ENCODE results near the gene MAVS. TPM values are rescaled to one million over a fixed set of nuclear protein-coding genes. Genes with fewer than 3 reads are reported as not detected.
"Not testable (repeated sequence)": the region's sequence is repeated elsewhere in the genome, so short reads cannot be mapped to it uniquely, and the experiment has no call there.

The MAVS gene
- total RNA-seq, 4 donors from 2014 or later = 70.3 to 104 (median 81.8) TPM

- Histone ChIP-seq H3K9me3 (no peaks in the 10 kb centered on the region), H3K4me1 (peaks cover 20 to 95% (median 56%) of the 10 kb centered on the region in 4 donors), H3K36me3 (no peaks in the 10 kb centered on the region), H3K27me3 (no peaks in the 10 kb centered on the region), H3K4me3 (no peak overlapping the region), H3K27ac (no peak overlapping the region)
- 65 to 85% methylated on average over 5 of the region's 5 CpGs for WGBS, 2 donors (ENCODE audit: low coverage in 1 of 2)
- intact Hi-C loops (cut with DNase I; ENCODE audit: low total_unique reads) = no loop called here
- no peak for TF ChIP-seq EP300 (IDR thresholded peaks at IDR 0.05; ENCODE audit: low read depth)
- TF ChIP-seq POLR2AphosphoS5 (IDR thresholded peaks at IDR 0.05) = no peak
- TF ChIP-seq POLR2A (IDR thresholded peaks at IDR 0.05) = no peak
- TF ChIP-seq, protein P1, sequence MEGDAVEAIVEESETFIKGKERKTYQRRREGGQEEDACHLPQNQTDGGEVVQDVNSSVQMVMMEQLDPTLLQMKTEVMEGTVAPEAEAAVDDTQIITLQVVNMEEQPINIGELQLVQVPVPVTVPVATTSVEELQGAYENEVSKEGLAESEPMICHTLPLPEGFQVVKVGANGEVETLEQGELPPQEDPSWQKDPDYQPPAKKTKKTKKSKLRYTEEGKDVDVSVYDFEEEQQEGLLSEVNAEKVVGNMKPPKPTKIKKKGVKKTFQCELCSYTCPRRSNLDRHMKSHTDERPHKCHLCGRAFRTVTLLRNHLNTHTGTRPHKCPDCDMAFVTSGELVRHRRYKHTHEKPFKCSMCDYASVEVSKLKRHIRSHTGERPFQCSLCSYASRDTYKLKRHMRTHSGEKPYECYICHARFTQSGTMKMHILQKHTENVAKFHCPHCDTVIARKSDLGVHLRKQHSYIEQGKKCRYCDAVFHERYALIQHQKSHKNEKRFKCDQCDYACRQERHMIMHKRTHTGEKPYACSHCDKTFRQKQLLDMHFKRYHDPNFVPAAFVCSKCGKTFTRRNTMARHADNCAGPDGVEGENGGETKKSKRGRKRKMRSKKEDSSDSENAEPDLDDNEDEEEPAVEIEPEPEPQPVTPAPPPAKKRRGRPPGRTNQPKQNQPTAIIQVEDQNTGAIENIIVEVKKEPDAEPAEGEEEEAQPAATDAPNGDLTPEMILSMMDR (IDR thresholded peaks at IDR 0.05) = no peak
- in situ Hi-C loops (cut with MboI; ENCODE audit: low pct_ligation_motif_present in 1 of 4, low pct_unique_long_range_greater_than_20kb in 1 of 4, low sequenced_read_pairs in 3 of 4) = loop anchor here in 2 of 4 donors (25.0 kb wide), 1 partner anchor 193 kb away; no protein-coding TSS in a partner anchor
- DNase-seq = no peak
Observed at GRCh38 chr20:3894796-3895195, 48.2 kb downstream of the MAVS start.

DNA sequence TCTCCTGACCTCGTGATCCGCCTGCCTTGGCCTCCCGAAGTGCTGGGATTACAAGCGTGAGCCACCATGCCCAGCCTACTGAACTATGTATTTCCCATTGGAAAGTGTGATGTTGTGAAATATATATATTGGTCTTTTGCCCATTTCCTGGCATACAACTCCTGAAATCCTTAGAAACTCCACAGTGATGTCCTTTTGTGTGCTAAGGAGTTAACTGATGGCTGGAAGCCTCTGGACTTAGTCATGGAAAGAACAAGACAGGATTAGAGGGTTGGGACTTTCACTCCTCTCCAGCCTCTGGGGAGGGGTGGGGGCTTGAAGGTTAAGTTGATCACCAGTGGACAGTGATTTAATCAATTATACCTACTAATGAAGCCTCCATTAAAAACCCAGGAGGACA, 49.7 kb downstream of the MAVS start:
- no peaks in the 10 kb centered on the region for H3K9me3 ChIP-seq
- H3K27me3 ChIP-seq = no peaks in the 10 kb centered on the region
- H3K4me3 ChIP-seq = no peak overlapping the region
- TF ChIP-seq POLR2A (IDR thresholded peaks at IDR 0.05) = no peak
- TF ChIP-seq, protein P1 (IDR thresholded peaks at IDR 0.05) = no peak
- TF ChIP-seq POLR2AphosphoS5 (IDR thresholded peaks at IDR 0.05) = no peak
- TF ChIP-seq EP300 (IDR thresholded peaks at IDR 0.05; ENCODE audit: low read depth) = no peak
- no peaks in the 10 kb centered on the region for H3K36me3 ChIP-seq
- DNase-seq = no peak
- intact Hi-C loops (cut with DNase I; ENCODE audit: low total_unique reads) (no loop called here), in situ Hi-C loops (cut with MboI; ENCODE audit: low pct_ligation_motif_present in 1 of 4, low pct_unique_long_range_greater_than_20kb in 1 of 4, low sequenced_read_pairs in 3 of 4) (loop anchor here in 2 of 4 donors (25.0 kb wide), 1 partner anchor 191 kb away; no protein-coding TSS in a partner anchor)
- peaks cover 19 to 96% (median 58%) of the 10 kb centered on the region in 4 donors for H3K4me1 ChIP-seq
- no peak overlapping the region for H3K27ac ChIP-seq
- WGBS, 2 donors (ENCODE audit: low coverage in 1 of 2) = 98% methylated on average over 4 of the region's 4 CpGs; no CpG with 5 or more reads in 1 of the 2 donors

GRCh38 chr20:3896853-3897583, 50.4 kb downstream of the MAVS start:
- Histone ChIP-seq H3K4me3 (no peak overlapping the region), H3K9me3 (no peaks in the 10 kb centered on the region), H3K27ac (no peak overlapping the region), H3K4me1 (peaks cover 13 to 96% (median 52%) of the 10 kb centered on the region in 4 donors), H3K27me3 (no peaks in the 10 kb centered on the region), H3K36me3 (no peaks in the 10 kb centered on the region)
- 60 to 71% methylated on average over 2 to 10 of the region's 10 CpGs for WGBS, 2 donors (ENCODE audit: low coverage in 1 of 2)
- TF ChIP-seq EP300 (IDR thresholded peaks at IDR 0.05; ENCODE audit: low read depth) (no peak), POLR2A (IDR thresholded peaks at IDR 0.05) (no peak), POLR2AphosphoS5 (IDR thresholded peaks at IDR 0.05) (no peak)
- TF ChIP-seq, protein P1 (IDR thresholded peaks at IDR 0.05) = no peak
- in situ Hi-C loops (cut with MboI; ENCODE audit: low pct_ligation_motif_present in 1 of 4, low pct_unique_long_range_greater_than_20kb in 1 of 4, low sequenced_read_pairs in 3 of 4) = loop anchor here in 2 of 4 donors (25.0 kb wide), 1 partner anchor 190 kb away; no protein-coding TSS in a partner anchor
- DNase-seq = no peak
- intact Hi-C loops (cut with DNase I; ENCODE audit: low total_unique reads) = no loop called here

GRCh38 chr20:3898181-3898580, 51.5 kb downstream of the MAVS start:
- in situ Hi-C loops (cut with MboI; ENCODE audit: low pct_ligation_motif_present in 1 of 4, low pct_unique_long_range_greater_than_20kb in 1 of 4, low sequenced_read_pairs in 3 of 4) = loop anchor here in 2 of 4 donors (25.0 kb wide), 1 partner anchor 189 kb away; no protein-coding TSS in a partner anchor
- H3K4me3 ChIP-seq; DNase-seq; H3K9me3 ChIP-seq; H3K36me3 ChIP-seq; H3K27me3 ChIP-seq; intact Hi-C loops (cut with DNase I; ENCODE audit: low total_unique reads); H3K27ac ChIP-seq: not testable (repeated sequence)
- H3K4me1 ChIP-seq = peaks cover 11 to 94% (median 49%) of the 10 kb centered on the region in 4 donors
- WGBS, 2 donors (ENCODE audit: low coverage in 1 of 2) = 55 to 71% methylated on average over 2 to 9 of the region's 9 CpGs

Data from transverse colon (tissue), 4 donors.